DND-41 (cell line): ENCODE data around the gene ZNF521.

ENCODE experiments used
- ATAC-seq: fragments of 200-7000 bp; cut with Tn5 transposase; 3 replicates; pipeline ENCODE4 v1.9.1; 2021; ENCODE audit warnings: low read depth; ENCODE audit not compliant: insufficient read depth
- DNase-seq: peaks from one replicate; pipeline ENCODE4 v3.0.0-alpha.2; 2020
- H2AFZ ChIP-seq: 2 replicates; pipeline ENCODE4 v1.6.0; 2012; ENCODE audit warnings: low read depth, low read length
- H3K27ac ChIP-seq: 2 replicates; pipeline ENCODE4 v1.5.1; 2012; ENCODE audit warnings: low read length, inconsistent platforms
- H3K27me3 ChIP-seq: fragments of 200-600 bp; sonication (generic); 2 replicates; pipeline ENCODE4 v1.6.0; 2012; ENCODE audit warnings: low read length, mild to moderate bottlenecking, inconsistent platforms; ENCODE audit not compliant: insufficient read depth, poor library complexity
- H3K36me3 ChIP-seq: 2 replicates; pipeline ENCODE4 v1.5.1; 2012; ENCODE audit warnings: low read length, inconsistent platforms; ENCODE audit not compliant: insufficient read depth
- H3K4me1 ChIP-seq: 2 replicates; pipeline ENCODE4 v1.5.1; 2012; ENCODE audit warnings: mild to moderate bottlenecking, low read length; ENCODE audit not compliant: insufficient read depth
- H3K4me2 ChIP-seq: 2 replicates; pipeline ENCODE4 v1.6.0; 2012; ENCODE audit warnings: mild to moderate bottlenecking, moderate library complexity, low read length, inconsistent platforms; ENCODE audit not compliant: insufficient read depth
- H3K4me3 ChIP-seq, 2 experiments: fragments of 200-600 bp in 1 of 2; shearing (Covaris generic) in 1 of 2; 2 replicates each; pipeline ENCODE4 v1.5.1; 2012 to 2016; ENCODE audit warnings: inconsistent platforms in 2 of 2, low read length in 2 of 2, mild to moderate bottlenecking in 2 of 2, low read depth in 1 of 2, moderate library complexity in 1 of 2
- H3K79me2 ChIP-seq: 2 replicates; pipeline ENCODE4 v1.6.0; 2012; ENCODE audit warnings: low read length, inconsistent platforms; ENCODE audit not compliant: insufficient read depth
- H3K9ac ChIP-seq: 2 replicates; pipeline ENCODE4 v1.6.0; 2012; ENCODE audit warnings: low read depth, mild to moderate bottlenecking, inconsistent platforms, low read length, moderate library complexity
- H3K9me3 ChIP-seq: 2 replicates; pipeline ENCODE4 v1.5.1; 2012; ENCODE audit warnings: low read length, moderate library complexity, mild to moderate bottlenecking, inconsistent platforms; ENCODE audit not compliant: insufficient read depth, severe bottlenecking
- H4K20me1 ChIP-seq: 2 replicates; pipeline ENCODE4 v1.6.0; 2012; ENCODE audit warnings: low read length; ENCODE audit not compliant: insufficient read depth
- EZH2 ChIP-seq: IDR thresholded peaks from 3 replicates; pipeline ENCODE4 v1.6.1; 2012; ENCODE audit warnings: borderline replicate concordance, low read depth, mild to moderate bottlenecking, moderate library complexity, low read length, inconsistent platforms; ENCODE audit not compliant: severe bottlenecking
- TF ChIP-seq, protein P1 (sequence below): IDR thresholded peaks from 2 replicates; pipeline ENCODE4 v1.5.1; 2012; ENCODE audit warnings: borderline replicate concordance, low read length, moderate library complexity, mild to moderate bottlenecking; ENCODE audit not compliant: poor library complexity, severe bottlenecking; ENCODE audit errors: extremely low read depth

The ZNF521 gene

DNA sequence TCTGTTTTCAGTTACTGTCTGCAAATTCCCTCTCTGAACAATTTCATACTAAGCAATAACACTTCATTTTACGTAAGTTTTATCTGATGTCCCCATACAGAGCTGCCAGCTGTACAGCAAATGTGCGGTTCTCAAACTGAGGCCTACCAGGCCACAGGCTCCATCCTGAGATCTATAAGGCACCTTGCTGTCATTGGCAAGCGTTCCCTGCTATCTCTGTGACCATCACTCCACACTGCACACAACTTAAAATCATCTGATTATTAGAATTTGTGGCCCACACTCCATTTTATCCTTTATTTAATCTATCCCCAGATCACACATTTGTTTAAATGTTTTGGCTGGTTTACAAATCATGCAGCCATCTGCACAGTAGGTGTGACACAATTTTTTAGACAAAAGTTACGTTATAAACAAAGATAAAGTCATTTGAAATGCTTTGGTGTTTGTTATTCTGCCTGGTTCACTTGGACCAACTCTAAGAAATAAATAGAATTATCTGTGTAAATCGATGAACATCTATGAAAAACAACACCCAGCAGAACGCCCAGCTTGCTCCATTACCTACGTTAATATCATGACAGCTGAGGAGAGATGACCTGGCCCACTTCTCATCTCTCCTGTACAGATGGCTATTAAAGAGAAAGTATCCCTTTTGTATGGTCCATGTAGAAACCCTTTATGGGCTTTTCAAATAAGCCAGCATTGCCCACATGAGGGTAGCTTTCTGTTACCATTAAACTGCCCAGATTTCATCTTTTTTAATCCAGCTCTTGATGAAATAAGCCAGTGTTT lies 162.4 kb downstream of the ZNF521 start:
- TF ChIP-seq EZH2 = no peak
- TF ChIP-seq, protein P1, sequence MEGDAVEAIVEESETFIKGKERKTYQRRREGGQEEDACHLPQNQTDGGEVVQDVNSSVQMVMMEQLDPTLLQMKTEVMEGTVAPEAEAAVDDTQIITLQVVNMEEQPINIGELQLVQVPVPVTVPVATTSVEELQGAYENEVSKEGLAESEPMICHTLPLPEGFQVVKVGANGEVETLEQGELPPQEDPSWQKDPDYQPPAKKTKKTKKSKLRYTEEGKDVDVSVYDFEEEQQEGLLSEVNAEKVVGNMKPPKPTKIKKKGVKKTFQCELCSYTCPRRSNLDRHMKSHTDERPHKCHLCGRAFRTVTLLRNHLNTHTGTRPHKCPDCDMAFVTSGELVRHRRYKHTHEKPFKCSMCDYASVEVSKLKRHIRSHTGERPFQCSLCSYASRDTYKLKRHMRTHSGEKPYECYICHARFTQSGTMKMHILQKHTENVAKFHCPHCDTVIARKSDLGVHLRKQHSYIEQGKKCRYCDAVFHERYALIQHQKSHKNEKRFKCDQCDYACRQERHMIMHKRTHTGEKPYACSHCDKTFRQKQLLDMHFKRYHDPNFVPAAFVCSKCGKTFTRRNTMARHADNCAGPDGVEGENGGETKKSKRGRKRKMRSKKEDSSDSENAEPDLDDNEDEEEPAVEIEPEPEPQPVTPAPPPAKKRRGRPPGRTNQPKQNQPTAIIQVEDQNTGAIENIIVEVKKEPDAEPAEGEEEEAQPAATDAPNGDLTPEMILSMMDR = no peak
- no peak overlapping the region for H3K9ac ChIP-seq
- H3K27me3 ChIP-seq = no peaks in the 10 kb centered on the region
- no peaks in the 10 kb centered on the region for H4K20me1 ChIP-seq
- H3K4me1 ChIP-seq = no peaks in the 10 kb centered on the region
- ATAC-seq (no peak), DNase-seq (no peak)
- no peak overlapping the region for H3K4me2 ChIP-seq
- H3K9me3 ChIP-seq = no peaks in the 10 kb centered on the region
- no peaks in the 10 kb centered on the region for H3K79me2 ChIP-seq
- H2AFZ ChIP-seq = no peak overlapping the region
- H3K36me3 ChIP-seq = no peaks in the 10 kb centered on the region
- H3K27ac ChIP-seq = no peak overlapping the region
- no peak overlapping the region for H3K4me3 ChIP-seq

DNA sequence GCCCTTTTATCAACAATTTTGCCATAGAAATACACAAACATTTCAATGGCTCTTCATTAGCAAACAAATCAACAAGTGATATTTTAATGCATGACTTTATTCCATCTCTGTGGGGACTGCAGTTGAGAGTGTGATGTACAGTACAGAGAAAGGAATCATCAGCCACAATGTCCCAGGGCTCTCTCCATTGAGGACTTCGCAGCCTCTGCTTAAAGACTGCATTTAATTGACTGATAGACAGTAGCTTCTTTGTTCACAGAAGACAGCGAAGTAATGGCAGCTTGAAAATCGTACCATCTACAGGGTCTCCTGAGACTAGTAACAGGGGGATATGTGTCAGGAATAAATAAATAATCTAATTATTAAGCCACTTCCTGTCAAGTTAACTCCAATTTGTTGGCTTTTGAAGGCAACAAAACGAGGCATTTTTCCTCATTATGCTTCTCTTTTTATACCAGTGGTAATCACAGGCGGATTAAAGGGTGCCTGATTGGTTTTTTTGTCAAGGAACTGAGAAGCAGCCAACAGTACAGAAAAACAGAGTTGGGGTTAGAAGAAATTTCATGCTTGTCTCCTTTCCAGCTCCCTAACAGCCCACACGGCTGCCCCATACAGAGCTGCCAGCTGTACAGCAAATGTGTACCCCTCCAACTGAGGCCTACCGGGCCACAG lies 164.3 kb downstream of the ZNF521 start:
- H3K9ac ChIP-seq = no peak overlapping the region
- TF ChIP-seq EZH2 = no peak
- TF ChIP-seq, protein P1 = no peak
- no peaks in the 10 kb centered on the region for H3K79me2 ChIP-seq
- no peak overlapping the region for H3K27ac ChIP-seq
- H2AFZ ChIP-seq = no peak overlapping the region
- H3K9me3 ChIP-seq = no peaks in the 10 kb centered on the region
- no peak overlapping the region for H3K4me3 ChIP-seq
- H3K4me1 ChIP-seq = no peaks in the 10 kb centered on the region
- H3K4me2 ChIP-seq = no peak overlapping the region
- no peaks in the 10 kb centered on the region for H3K27me3 ChIP-seq
- ATAC-seq (no peak), DNase-seq (no peak)
- no peaks in the 10 kb centered on the region for H3K36me3 ChIP-seq
- no peaks in the 10 kb centered on the region for H4K20me1 ChIP-seq

DNA sequence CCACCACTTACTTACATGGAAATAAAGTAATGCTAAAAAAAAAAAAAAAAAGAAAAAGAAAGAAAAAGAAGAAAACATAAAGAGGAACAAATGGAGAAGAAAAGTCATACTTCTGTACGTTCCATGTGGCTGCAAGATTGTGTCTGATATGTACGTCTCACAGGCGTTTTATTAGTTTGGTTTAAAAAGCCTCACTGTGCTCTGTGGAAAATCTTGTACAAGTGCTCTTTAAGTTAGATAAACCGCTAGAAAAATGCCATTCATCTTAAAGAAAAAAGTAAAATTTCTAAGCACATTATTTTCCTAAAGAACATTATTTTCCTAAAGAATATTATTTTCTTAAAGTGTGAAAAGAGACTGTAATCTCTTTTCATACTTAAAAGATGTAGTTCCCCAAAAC lies 165.1 kb downstream of the ZNF521 start:
- no peaks in the 10 kb centered on the region for H3K4me1 ChIP-seq
- H3K4me3 ChIP-seq = no peak overlapping the region
- ATAC-seq = no peak
- H3K79me2 ChIP-seq = no peaks in the 10 kb centered on the region
- H3K4me2 ChIP-seq = no peak overlapping the region
- no peaks in the 10 kb centered on the region for H4K20me1 ChIP-seq
- TF ChIP-seq, protein P1 = no peak
- TF ChIP-seq EZH2 = no peak
- no peak overlapping the region for H3K27ac ChIP-seq
- DNase-seq = no peak
- H3K9ac ChIP-seq = no peak overlapping the region
- no peaks in the 10 kb centered on the region for H3K27me3 ChIP-seq
- no peak overlapping the region for H2AFZ ChIP-seq
- H3K36me3 ChIP-seq = no peaks in the 10 kb centered on the region
- no peaks in the 10 kb centered on the region for H3K9me3 ChIP-seq
